HUES48 (cell line): ENCODE results near the gene CCNDBP1.

Experiments used
- H3K27ac ChIP-seq: one replicate; pipeline ENCODE4 v1.7.0; 2013; ENCODE audit warnings: low read depth, low read length, inconsistent platforms
- H3K27me3 ChIP-seq: 2 replicates; pipeline ENCODE4 v1.6.1; 2013; ENCODE audit warnings: mild to moderate bottlenecking, low read length; ENCODE audit not compliant: control insufficient read depth, insufficient read depth
- H3K36me3 ChIP-seq: 2 replicates; pipeline ENCODE4 v1.6.1; 2013; ENCODE audit warnings: low read length; ENCODE audit not compliant: control insufficient read depth, insufficient read depth
- H3K4me1 ChIP-seq: 2 replicates; pipeline ENCODE4 v1.6.1; 2013; ENCODE audit warnings: mild to moderate bottlenecking, low read length; ENCODE audit not compliant: control insufficient read depth, insufficient read depth
- H3K4me3 ChIP-seq: 2 replicates; pipeline ENCODE4 v1.5.1; 2013; ENCODE audit warnings: mild to moderate bottlenecking, low read depth, low read length
- H3K9ac ChIP-seq: 2 replicates; pipeline ENCODE4 v1.6.1; 2013; ENCODE audit warnings: mild to moderate bottlenecking, low read depth, low read length, moderate library complexity
- H3K9me3 ChIP-seq: 2 replicates; pipeline ENCODE4 v1.6.1; 2013; ENCODE audit warnings: low read length; ENCODE audit not compliant: control insufficient read depth, insufficient read depth

Gene CCNDBP1

DNA sequence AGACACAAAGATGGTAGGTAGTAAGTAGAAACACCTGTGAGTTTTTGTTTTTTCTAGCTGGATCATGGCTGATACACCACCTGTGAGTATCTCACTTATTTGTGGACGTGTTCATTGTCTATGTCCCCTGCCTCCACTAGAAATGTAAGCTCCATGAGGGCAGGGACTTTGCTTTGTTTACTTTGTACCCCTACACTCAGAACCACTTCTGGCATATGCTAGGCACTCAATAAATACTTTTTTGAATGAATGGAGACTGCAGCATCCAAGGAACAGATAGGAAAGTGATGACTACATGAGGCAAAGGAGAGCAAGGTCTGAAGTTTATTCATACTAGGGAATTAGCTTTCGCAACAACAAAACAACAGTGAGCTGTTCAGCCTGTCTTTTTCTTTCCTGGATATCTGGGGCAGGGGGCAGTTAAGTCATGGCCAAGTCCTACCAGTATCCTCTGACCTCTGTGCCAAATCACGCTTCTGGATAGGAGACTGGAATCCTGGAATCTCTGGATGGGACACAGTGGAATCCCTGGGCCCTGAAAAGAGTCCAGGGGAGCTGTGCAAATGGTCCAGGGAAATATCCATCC is 47.2 kb downstream of the CCNDBP1 start:
- Histone ChIP-seq H3K9me3 (no peaks in the 10 kb centered on the region), H3K9ac (no peak overlapping the region), H3K4me1 (no peaks in the 10 kb centered on the region), H3K27ac (no peak overlapping the region), H3K27me3 (no peaks in the 10 kb centered on the region), H3K36me3 (no peaks in the 10 kb centered on the region), H3K4me3 (no peak overlapping the region)

DNA sequence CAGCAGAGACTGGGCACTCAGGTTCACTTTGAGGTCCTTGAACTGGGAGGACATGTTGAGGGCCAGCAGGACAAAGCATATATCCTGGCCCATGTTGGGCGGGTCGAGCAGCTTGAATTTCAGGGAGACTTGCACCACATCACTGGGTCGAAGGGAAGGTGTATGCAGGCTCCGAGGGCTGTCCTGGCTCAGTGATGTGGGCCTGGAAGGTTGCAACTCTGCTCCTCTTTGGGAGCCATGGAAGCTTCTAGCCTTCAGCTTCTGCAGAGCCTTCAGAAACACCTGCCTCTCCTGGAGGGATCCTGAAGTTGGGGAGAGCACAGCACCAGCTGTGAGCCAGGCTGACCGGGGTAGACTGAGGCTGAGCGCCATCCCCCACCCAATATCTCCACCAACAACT is 50.3 kb downstream of the CCNDBP1 start:
- Histone ChIP-seq H3K27ac (no peak overlapping the region), H3K4me1 (no peaks in the 10 kb centered on the region), H3K36me3 (no peaks in the 10 kb centered on the region)

DNA sequence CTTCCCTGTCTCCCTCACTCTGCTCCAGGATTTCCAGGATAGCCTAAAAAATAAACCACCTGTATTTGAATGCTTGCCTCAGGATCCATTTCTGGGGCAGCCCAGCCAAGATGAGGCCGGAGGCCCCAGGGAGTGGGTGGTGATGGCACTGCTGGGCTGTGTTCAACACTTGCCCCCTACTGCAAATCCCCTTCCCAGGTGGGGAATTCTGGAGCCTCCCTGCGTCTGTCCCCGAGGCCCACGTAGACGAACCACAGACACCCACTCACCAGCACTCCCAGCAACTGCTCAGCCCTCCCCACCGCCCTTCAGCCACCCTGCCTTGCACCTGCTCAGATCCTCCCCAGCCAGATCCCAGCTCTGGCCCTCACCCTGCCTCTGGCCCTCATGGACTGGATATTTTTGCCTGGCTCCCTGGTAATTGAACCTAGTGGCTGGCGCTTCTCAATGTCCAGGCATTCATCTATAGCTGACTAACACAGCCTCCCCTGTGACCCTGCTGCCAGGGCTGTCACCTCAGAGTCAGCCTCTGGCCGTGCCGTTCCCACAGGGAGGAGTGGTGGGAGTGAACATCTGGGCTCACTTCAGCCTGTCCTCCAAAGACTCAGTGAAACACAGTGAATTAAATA is 52.8 kb downstream of the CCNDBP1 start:
- H3K36me3 ChIP-seq, result no peaks in the 10 kb centered on the region
- H3K4me1 ChIP-seq, result no peaks in the 10 kb centered on the region
- no peak overlapping the region for H3K9ac ChIP-seq

More for the DNA sequence above, 50.3 kb downstream of the CCNDBP1 start:
- Histone ChIP-seq H3K27me3 (no peaks in the 10 kb centered on the region), H3K4me3 (no peak overlapping the region), H3K9me3 (no peaks in the 10 kb centered on the region), H3K9ac (no peak overlapping the region)

DNA sequence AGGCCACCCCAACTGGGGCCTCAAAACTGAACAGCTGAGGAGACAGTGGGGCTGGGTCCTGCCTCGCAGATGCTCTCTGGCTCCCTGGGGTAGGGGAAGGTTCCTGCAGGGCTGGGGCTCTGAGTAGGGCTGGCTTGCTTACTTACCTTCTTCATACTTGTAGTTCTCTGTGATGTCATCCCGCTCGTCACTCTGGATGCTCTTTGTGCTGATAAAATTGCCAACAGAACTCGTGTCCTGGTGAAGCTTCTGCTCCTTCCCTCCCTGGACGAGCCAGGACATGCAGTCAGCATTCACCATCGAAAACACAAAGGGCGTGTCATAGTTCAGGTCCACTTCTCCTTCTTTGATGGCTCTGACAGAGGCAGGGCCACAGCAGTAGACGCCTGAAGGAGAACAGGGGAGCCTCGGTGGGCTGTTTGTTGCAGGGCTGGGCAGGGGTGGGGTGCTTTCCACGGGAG is 53.5 kb downstream of the CCNDBP1 start:
- Histone ChIP-seq H3K4me1 (no peaks in the 10 kb centered on the region), H3K27ac (no peak overlapping the region), H3K4me3 (no peak overlapping the region), H3K27me3 (no peaks in the 10 kb centered on the region), H3K9me3 (no peaks in the 10 kb centered on the region), H3K9ac (no peak overlapping the region), H3K36me3 (no peaks in the 10 kb centered on the region)

More for the DNA sequence above, 52.8 kb downstream of the CCNDBP1 start:
- Histone ChIP-seq H3K9me3 (no peaks in the 10 kb centered on the region), H3K27ac (no peak overlapping the region), H3K4me3 (no peak overlapping the region), H3K27me3 (no peaks in the 10 kb centered on the region)

DNA sequence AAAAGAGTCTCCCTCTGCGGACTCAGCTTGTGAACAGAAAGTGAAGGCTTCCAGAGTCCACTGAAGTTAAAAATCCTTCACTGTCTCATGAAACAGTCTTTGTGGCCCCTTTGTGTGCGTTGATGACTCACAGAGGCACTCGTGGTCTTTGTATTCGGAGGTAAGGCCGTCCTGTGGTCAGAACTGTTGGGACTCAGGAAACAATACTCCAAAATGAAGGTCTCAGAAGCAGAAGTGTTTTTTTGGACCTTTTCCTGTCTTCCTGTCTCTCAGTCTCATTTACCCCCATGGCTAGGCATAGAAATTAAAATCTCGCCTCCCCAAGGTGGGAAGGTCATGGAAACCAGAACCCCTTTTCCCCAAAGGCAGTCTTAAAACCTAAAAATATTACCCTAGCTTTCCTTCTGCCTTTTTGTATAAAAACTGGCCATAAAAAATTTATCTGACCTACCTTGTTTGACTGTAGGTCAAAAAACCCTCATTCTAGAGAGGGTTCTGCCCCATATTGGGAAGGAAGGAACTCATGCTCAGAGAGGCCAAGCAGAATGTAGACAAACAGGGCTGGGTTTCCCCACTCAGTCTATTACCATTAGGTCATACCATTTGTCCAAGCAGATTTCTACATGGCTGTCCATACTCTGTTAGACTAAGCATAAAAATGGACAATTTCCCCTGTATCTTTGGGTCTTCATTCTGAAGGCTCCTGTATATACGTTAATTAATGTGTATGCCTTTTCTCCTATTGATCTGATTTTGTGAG is 54.7 kb downstream of the CCNDBP1 start:
- Histone ChIP-seq H3K27ac (no peak overlapping the region), H3K27me3 (no peaks in the 10 kb centered on the region), H3K4me3 (no peak overlapping the region)

DNA sequence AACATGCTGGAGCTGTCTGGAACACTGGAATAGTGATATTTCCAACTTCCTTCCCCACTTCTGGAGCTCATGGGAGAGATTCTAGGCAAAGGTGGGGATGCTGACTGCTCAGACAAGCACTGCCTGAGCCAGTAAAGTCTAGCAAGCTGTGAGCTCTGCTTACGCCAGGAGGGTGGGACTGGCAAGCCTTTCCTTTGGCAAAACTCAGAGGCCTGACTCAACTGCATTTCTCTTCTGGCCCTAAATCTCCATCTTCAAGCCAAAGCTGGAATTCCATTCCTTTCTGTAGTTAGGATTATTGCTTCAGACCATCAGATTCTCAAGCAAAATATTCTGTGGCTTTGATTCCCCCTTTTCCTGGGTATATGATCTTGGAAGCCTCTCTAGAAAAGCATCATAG is 55.9 kb downstream of the CCNDBP1 start:
- Histone ChIP-seq H3K27ac (no peak overlapping the region), H3K9ac (no peak overlapping the region), H3K9me3 (no peaks in the 10 kb centered on the region), H3K27me3 (no peaks in the 10 kb centered on the region), H3K4me1 (no peaks in the 10 kb centered on the region), H3K36me3 (no peaks in the 10 kb centered on the region), H3K4me3 (no peak overlapping the region)

More for the DNA sequence above, 54.7 kb downstream of the CCNDBP1 start:
- H3K36me3 ChIP-seq, result no peaks in the 10 kb centered on the region
- H3K9ac ChIP-seq, result no peak overlapping the region
- no peaks in the 10 kb centered on the region for H3K4me1 ChIP-seq
- H3K9me3 ChIP-seq, result no peaks in the 10 kb centered on the region

DNA sequence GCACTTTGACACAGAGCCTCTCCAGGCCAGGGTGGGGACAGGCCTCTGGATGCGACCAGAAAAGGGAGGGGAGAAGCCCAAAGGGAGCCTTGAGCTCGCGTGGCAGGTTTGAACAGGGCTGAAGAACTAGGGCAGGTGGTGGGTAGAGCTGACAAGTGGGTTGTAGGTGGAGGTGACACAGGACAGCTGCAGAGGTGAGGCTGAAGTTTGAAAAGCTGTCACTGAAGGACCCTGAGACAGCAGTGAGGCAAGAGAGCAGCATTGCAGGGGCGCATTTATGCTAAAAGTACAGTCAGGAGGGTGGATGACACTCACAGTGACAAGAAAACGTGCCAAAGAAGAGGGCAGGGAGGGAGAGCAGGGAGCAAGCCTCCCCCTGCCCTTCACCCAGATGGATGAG is 57.4 kb downstream of the CCNDBP1 start:
- Histone ChIP-seq H3K36me3 (no peaks in the 10 kb centered on the region), H3K9me3 (no peaks in the 10 kb centered on the region), H3K9ac (no peak overlapping the region), H3K27ac (no peak overlapping the region), H3K4me3 (no peak overlapping the region), H3K4me1 (no peaks in the 10 kb centered on the region), H3K27me3 (no peaks in the 10 kb centered on the region)

DNA sequence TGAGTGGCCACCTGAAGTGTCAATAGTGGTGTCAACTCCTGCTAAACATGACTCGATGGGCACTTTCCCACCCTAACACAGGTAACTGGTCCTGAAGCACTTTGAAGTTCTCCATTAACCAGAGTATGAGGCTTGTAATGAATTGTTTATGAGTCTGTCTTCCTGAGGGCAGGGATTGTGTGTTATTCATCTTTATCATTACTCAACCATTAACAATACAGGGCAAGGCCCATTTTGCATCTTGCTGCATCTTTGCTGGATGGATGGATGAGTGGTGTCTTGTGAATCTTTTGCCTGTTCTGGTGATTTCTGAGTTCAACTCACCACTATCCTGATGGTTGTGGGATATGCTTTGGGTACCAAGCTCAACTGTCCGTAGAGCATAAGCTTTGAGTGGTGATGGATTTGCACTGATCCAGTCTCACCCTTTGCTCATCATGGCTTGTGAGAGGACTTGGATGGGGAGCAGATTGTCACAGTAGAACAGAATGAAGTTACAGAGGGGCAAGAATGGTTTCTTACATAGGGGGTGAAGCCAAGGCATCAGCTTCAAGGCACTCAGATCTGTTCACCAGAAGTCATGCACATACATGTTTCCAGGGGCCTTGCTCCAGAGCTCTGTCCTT is 57.9 kb downstream of the CCNDBP1 start:
- Histone ChIP-seq H3K27me3 (no peaks in the 10 kb centered on the region), H3K4me1 (no peaks in the 10 kb centered on the region), H3K4me3 (no peak overlapping the region), H3K36me3 (no peaks in the 10 kb centered on the region), H3K9ac (no peak overlapping the region), H3K9me3 (no peaks in the 10 kb centered on the region), H3K27ac (no peak overlapping the region)

DNA sequence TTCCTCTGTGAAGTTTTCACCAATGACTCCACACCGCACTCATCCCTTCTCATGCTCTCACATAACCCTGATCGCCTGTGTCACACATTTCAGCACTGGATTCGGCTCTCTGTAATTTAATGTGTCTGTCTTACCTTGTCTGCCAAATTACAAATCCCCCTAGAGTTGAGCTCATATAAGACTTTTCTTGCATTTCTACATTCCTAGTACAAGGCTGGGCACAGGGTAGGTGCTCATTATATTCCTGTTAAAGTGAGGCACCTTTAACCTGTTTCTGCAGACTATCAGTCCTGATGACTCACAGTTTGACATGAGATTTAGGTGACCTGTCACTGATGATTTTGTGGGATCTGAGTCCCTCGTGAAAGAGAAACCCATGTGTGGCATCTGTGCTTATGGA is 58.9 kb downstream of the CCNDBP1 start:
- Histone ChIP-seq H3K9ac (no peak overlapping the region), H3K4me1 (no peaks in the 10 kb centered on the region), H3K4me3 (no peak overlapping the region), H3K36me3 (no peaks in the 10 kb centered on the region), H3K27ac (no peak overlapping the region), H3K9me3 (no peaks in the 10 kb centered on the region), H3K27me3 (no peaks in the 10 kb centered on the region)

DNA sequence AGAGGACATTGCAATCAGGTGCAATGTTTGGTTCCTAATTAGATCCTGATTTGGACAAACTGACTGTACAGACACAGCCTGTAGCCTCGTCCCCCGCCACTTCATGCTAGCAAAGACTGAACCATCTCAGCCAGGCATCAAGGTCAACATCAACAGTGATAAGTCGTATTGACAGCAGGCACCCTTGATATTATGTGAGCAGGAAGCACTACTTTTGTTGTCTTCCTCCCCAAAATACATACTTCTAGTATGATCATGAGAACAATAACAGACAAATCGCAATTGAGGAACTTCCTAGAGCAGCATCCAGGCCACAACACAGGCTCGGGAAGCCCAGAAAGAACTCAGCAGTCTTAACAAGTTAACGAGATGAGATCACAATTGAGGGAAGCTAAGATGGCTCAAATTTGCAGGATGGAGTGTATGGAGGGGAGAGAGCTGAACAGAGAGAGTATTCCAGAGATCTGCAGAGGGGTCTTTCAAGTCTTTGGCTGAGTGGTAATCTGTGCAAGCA is 61.1 kb downstream of the CCNDBP1 start:
- Histone ChIP-seq H3K36me3 (no peaks in the 10 kb centered on the region), H3K9me3 (no peaks in the 10 kb centered on the region), H3K27me3 (no peaks in the 10 kb centered on the region), H3K4me1 (no peaks in the 10 kb centered on the region), H3K4me3 (no peak overlapping the region), H3K27ac (no peak overlapping the region), H3K9ac (no peak overlapping the region)
